Motor neuron (in vitro differentiated cells): Measurements from ENCODE around the gene PER2. TPM values are rescaled to one million over a fixed set of nuclear protein-coding genes. Genes with fewer than 3 reads are reported as not detected.
"Not testable (repeated sequence)": the region's sequence is repeated elsewhere in the genome, so short reads cannot be mapped to it uniquely, and the experiment has no call there.

Experiments
- ATAC-seq, 8 experiments: fragments of 200-7000 bp; cut with Tn5 transposase; replicated peaks in 6 of 8; 2 replicates each; pipeline ENCODE4 v1.8.0; 2021; ENCODE audit warnings: mild to moderate bottlenecking in 8 of 8, moderate library complexity in 8 of 8
- H3K27ac ChIP-seq, 2 donors: fragments of 250-450 bp; sonication (Bioruptor Pico); 2 replicates each; pipeline ENCODE4 v1.9.0; 2021; ENCODE audit warnings: antibody characterized with exemption in 2 of 2, mild to moderate bottlenecking in 2 of 2, moderate library complexity in 1 of 2
- H3K4me1 ChIP-seq, 2 donors: fragments of 250-450 bp; sonication (Bioruptor Pico); replicated peaks in 1 of 2; 2 replicates each; pipeline ENCODE4 v1.6.1; 2021; ENCODE audit warnings: antibody characterized with exemption in 2 of 2, mild to moderate bottlenecking in 2 of 2, moderate library complexity in 1 of 2
- H3K4me3 ChIP-seq, 5 donors: fragments of 250-450 bp; sonication (Bioruptor Pico); 2 replicates each; pipeline ENCODE4 v1.9.0; 2021; ENCODE audit warnings: antibody characterized with exemption in 5 of 5, mild to moderate bottlenecking in 5 of 5, moderate library complexity in 4 of 5
- WGBS, 10 experiments: fragments of 450-650 bp; shearing (Covaris generic); methylation state at CpG; one replicate each; pipeline ENCODE4 v1.0.0; 2022; 5-methylcytosine and 5-hydroxymethylcytosine counted together
- in situ Hi-C, 9 experiments: fragments of 400-800 bp; cut with MboI; loops; one replicate each; pipeline ENCODE4 v1.15.0; 2021; ENCODE audit warnings: low sequenced_read_pairs in 9 of 9, low pct_unique_long_range_greater_than_20kb in 2 of 9; ENCODE audit not compliant: unreplicated experiment in 9 of 9
- total RNA-seq, 8 experiments: library from RNA; unstranded; fragments of 300-600 nt; gene quantifications; 2 replicates each; pipeline versions ENCODE4 v1.2.3 to v1.2.4, GENCODE V29; 2022

The PER2 gene, protein sequence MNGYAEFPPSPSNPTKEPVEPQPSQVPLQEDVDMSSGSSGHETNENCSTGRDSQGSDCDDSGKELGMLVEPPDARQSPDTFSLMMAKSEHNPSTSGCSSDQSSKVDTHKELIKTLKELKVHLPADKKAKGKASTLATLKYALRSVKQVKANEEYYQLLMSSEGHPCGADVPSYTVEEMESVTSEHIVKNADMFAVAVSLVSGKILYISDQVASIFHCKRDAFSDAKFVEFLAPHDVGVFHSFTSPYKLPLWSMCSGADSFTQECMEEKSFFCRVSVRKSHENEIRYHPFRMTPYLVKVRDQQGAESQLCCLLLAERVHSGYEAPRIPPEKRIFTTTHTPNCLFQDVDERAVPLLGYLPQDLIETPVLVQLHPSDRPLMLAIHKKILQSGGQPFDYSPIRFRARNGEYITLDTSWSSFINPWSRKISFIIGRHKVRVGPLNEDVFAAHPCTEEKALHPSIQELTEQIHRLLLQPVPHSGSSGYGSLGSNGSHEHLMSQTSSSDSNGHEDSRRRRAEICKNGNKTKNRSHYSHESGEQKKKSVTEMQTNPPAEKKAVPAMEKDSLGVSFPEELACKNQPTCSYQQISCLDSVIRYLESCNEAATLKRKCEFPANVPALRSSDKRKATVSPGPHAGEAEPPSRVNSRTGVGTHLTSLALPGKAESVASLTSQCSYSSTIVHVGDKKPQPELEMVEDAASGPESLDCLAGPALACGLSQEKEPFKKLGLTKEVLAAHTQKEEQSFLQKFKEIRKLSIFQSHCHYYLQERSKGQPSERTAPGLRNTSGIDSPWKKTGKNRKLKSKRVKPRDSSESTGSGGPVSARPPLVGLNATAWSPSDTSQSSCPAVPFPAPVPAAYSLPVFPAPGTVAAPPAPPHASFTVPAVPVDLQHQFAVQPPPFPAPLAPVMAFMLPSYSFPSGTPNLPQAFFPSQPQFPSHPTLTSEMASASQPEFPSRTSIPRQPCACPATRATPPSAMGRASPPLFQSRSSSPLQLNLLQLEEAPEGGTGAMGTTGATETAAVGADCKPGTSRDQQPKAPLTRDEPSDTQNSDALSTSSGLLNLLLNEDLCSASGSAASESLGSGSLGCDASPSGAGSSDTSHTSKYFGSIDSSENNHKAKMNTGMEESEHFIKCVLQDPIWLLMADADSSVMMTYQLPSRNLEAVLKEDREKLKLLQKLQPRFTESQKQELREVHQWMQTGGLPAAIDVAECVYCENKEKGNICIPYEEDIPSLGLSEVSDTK (N-terminal part only)
- total RNA-seq = 1 to 10 TPM in 7 of 8 experiments, under 1 TPM in 1; 0.66 to 8.7 (median 5.3) TPM

DNA sequence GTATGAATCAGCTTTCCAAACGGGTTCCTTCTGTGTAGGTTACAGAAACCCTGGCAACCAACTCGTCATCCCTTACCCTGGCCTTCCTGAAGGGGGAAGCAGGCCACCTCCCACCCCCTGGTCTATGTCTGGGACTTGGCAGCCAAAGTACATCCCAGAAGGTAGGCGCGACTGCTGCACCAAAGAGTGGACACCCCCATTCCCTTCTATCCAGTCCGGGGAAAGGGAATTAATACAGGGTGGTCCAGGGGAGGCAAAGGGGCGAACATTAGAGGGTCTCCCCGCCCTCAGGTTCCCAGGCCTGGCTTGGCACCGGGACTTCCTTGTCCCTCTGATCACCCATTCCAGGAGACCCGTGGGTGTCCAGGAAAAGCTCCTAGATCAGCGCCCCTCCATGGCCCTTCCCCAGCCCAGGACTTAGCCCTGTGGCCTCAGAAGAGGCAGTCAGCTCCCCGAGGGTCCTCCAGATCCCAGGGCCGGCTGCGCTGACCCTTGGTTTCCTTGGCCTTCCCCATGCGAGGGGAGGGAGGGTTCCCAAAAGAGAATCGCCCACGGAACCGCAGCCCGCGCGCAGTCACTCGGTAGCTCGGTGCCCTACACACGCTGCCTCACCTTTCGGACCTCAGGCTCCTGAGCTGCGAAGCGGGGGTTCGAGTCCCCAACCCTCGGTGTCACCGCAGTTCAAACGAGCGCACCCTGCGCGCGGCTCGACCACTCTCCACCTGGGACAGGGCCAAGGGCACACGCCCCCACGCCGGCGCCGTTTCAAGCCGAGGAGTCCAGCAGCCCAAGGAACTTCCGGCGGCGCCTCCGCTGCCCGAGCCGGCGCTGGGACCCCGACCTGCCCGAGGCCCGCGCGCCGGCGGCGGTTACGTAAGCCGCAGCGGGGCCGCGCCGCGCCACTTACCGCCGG, at the start of gene PER2:
TSS of gene PER2 (minus strand) at position 874 of the 913 bp plus-strand sequence. CDS start 10,674 bp downstream, outside the sequence.
- Histone ChIP-seq H3K4me1 (peaks cover 37 to 39% of the 10 kb centered on the region in 2 donors), H3K27ac (peak within 1 kb of the TSS; percentile 84 to 94), H3K4me3 (peak within 1 kb of the TSS; percentile 54 to 84 (median 66))
- ATAC-seq = peak; percentile 28 to 57 (median 40)
- WGBS, 10 experiments = 0 to 40% (median 13%) methylated on average over 1 to 7 of the region's 65 CpGs; no CpG with 5 or more reads in 4 of the 10 experiments
- in situ Hi-C loops = no loop called here

DNA sequence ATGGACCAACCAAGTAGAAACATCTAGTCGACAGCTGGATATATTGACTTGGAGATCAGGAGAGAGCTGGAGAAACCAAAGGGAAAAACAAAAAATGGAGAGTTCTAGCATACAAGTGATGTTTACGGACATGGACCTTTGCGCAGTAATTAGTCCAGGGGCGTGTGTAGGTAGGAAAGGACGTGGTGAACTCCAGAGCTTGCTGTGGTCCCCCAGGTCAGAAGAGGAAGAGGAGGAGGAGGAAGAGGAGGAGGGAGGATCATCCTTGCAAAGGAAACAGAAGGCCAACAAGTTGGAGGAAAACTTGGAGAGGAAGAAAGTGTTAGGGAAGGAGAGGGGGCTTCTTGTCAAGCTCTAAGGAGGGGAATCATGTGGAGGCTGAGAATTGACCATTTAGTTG, 49.4 kb upstream of the PER2 start:
- Histone ChIP-seq H3K27ac (no peak overlapping the region), H3K4me1 (no peaks in the 10 kb centered on the region), H3K4me3 (no peak overlapping the region)
- no peak for ATAC-seq
- WGBS, 10 experiments = 83 to 100% (median 96%) methylated on average over 1 to 5 of the region's 5 CpGs; no CpG with 5 or more reads in 3 of the 10 experiments
- in situ Hi-C loops = no loop called here

DNA sequence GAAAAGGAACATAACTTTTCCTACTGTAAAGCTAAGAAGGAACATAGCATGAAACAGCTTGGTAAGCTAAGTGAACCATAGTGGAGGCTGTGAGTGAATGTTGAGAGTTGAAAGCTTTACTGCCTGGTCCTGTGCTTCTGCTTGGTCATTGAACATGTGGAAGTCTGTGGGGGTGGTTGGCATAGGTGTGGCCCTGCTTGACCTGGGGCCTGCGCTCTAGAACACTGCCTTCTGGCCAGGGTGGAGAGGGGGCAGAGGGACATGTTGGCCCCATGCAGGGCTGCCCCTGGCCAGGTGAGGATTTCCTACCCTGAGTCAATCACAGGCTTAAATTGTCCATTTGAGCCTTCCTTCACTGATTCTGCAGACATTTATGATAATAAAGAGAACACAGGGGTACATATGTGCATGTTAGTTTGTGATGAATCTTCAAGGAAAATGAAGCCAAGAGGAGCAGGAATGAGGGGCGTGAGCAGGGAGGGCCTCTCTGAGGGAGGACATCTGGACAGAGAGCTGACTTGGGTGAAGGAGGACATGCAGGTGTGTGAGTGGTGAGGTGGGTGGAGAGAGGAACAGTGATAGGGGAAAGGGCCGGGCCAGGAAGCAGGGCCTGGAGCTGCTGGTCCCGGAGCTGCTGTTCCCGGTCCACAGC, 48.5 kb upstream of the PER2 start:
- H3K27ac ChIP-seq = no peak overlapping the region
- 40 to 100% (median 90%) methylated on average over 1 to 4 of the region's 5 CpGs; no CpG with 5 or more reads in 5 of the 10 experiments for WGBS, 10 experiments
- ATAC-seq = peak in 3 of 8 experiments; percentile 78 to 87 (median 86)
- no peak overlapping the region for H3K4me3 ChIP-seq
- in situ Hi-C loops = no loop called here
- no peaks in the 10 kb centered on the region for H3K4me1 ChIP-seq

DNA sequence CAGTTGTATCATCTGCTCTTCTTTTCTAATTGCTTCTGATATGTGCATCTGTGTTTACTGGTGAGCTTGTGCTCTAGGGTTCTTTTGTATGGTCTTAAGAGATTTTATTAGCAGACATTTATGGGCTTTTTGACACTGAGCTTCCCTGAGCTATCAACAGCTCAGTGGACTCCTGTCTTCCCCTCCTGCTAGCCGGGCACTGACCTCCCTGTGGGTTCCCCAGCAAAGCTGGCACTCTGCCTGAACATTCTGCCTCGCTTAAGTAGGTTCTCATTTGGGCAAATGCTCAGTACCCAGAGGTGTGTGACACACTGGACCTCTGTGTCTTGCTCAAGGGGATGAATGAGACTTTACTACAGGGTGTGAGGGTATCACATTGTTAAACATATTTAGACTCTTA, 47.7 kb upstream of the PER2 start:
- Histone ChIP-seq H3K4me1 (no peaks in the 10 kb centered on the region), H3K4me3 (no peak overlapping the region), H3K27ac (no peak overlapping the region)
- peak in 2 of 8 experiments; percentile 21 to 35 for ATAC-seq
- in situ Hi-C loops = no loop called here
- 55 to 92% (median 85%) methylated on average over 1 to 2 of the region's 2 CpGs; no CpG with 5 or more reads in 2 of the 10 experiments for WGBS, 10 experiments

DNA sequence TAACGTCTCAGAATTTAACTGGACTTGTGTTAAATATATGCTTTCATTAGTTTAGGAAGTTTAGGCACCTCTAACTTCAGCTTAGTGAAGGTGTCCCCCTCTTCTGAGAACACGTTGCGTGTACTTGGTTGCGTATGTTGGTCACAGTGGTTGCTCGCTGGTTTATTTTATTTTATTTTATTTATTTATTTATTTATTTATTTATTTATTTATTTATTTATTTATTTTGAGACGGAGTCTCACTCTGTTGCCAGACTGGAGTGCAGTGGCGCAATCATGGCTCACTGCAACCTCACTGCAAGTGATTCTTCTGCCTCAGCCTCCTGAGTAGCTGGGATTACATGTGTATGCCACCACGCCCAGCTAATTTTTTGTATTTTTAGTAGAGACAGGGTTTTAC, 47.2 kb upstream of the PER2 start:
- H3K4me3 ChIP-seq, in situ Hi-C loops, ATAC-seq, H3K27ac ChIP-seq, H3K4me1 ChIP-seq: not testable (repeated sequence)
- 92 to 100% (median 98%) methylated on average over 1 to 8 of the region's 8 CpGs for WGBS, 10 experiments

DNA sequence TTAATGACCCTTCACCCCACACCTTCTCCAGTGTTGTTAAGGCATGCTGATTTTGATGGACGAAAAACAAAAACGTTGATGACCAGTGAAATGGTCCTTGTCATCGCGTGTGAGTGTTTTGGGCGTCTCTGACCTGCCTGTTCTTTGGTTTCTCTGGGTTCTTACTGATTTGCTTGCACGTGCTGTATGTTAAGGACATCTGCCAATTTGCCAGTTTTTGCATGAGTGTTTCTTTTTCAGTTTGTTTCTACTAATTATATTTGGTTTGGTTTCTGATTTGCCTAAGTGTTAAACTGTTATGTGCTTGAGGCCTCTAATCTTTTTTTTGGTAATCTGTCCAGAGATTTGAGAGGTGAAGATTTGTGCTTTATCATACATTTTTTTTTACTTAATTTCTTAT, 46.5 kb upstream of the PER2 start:
- Histone ChIP-seq H3K4me3 (no peak overlapping the region), H3K4me1 (no peaks in the 10 kb centered on the region), H3K27ac (no peak overlapping the region)
- in situ Hi-C loops = no loop called here
- no peak for ATAC-seq
- 75 to 100% (median 93%) methylated on average over 1 to 6 of the region's 6 CpGs; no CpG with 5 or more reads in 2 of the 10 experiments for WGBS, 10 experiments

DNA sequence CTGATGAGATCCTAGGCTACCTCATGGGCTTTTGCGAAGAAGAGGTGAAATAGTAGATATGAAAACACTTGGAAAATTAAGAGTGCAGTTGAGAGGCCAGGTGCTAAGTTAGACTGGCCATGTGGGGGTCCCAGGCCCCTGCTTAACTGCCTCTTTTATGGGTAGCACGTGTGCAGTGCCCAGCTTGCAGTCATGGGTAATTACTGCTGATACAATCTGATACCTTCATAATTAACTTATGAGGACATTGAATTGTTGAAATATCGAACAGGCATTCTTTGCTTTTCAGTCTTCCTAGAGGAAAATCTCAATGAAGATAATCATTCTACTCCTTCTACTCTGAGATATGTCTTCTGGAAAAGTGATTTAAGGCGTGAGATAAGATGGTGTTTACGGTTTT, 43.5 kb upstream of the PER2 start:
- WGBS, 10 experiments = 79 to 100% (median 87%) methylated on average over 2 to 5 of the region's 5 CpGs; no CpG with 5 or more reads in 3 of the 10 experiments

DNA sequence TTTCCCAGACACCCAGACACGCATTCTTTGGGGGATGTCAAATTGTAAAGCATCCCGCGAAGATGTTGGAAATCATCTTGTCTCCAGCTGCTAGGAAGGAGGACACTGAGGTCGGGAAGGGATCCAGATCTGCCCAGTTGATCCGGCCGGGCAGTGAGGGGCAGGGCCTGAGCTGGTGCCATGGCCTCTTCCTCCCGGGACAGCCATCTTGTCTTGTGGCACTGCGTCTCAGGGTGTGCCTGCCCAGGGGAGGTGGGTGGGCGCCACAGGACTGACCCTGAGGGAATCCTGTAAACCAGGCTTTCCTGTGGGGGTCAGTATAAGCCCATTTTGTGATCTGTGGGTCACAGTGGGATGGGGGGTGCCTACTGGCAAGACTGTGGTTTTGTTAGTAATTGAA, 42.0 kb upstream of the PER2 start:
- WGBS, 10 experiments = 81 to 100% (median 99%) methylated on average over 1 to 3 of the region's 9 CpGs; no CpG with 5 or more reads in 4 of the 10 experiments
- no peak overlapping the region for H3K27ac ChIP-seq
- no peak for ATAC-seq
- in situ Hi-C loops = no loop called here
- H3K4me3 ChIP-seq = no peak overlapping the region
- H3K4me1 ChIP-seq = no peaks in the 10 kb centered on the region

More for the DNA sequence above, 43.5 kb upstream of the PER2 start:
- ATAC-seq = no peak
- Histone ChIP-seq H3K4me1 (no peaks in the 10 kb centered on the region), H3K4me3 (no peak overlapping the region), H3K27ac (no peak overlapping the region)
- in situ Hi-C loops = no loop called here

DNA sequence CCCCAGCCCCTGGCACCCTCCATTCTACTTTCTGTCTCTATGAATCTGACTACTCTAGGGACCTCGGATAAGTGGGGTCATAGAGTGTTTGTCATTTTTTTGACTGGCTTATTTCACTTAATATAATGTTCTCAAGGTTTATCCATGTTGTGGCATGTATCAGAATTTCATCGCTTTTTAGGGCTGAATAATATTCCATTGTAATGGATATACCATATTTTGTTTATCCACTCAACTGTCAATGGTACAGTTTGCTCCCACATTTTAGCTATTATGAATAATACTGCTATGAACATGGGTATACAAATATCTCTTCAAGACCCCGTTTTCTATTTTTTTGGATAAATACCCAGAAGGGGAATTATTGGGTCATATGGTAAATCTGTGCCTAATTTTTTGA, 39.3 kb upstream of the PER2 start:
- Histone ChIP-seq H3K4me3 (no peak overlapping the region), H3K4me1 (no peaks in the 10 kb centered on the region), H3K27ac (no peak overlapping the region)
- 88 to 100% (median 95%) methylated on average over 1 to 3 of the region's 3 CpGs; no CpG with 5 or more reads in 1 of the 10 experiments for WGBS, 10 experiments
- in situ Hi-C loops = no loop called here
- no peak for ATAC-seq

DNA sequence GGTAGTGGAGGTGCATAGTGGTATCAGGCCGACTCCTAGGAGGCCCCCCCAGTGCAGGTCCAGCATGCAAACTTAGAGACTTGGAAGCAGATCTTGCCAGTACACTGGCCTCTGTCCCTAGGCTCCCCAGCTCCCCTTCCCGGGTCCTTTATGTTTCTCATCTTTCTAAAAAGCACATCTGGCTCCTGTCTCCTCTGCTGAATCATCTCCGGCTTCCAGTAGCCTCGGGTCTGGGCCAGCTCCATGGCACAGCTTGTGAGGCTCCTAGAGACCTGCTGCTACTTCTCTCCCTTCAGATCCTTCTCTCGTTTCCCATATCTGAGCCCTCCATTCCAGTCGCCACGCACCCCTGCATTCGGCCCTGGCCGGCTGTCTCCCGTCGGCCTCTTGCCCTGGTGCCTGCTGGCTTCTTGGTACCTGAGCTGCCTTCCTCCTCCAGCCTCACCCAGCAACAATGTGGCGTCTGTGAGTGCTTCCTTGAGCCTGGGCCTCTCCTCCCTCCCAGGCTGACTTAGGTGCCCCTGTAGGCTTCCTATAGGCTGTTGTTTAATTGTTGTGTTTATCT, 38.5 kb upstream of the PER2 start:
- ATAC-seq = no peak
- in situ Hi-C loops = no loop called here
- Histone ChIP-seq H3K27ac (no peak overlapping the region), H3K4me3 (no peak overlapping the region), H3K4me1 (no peaks in the 10 kb centered on the region)
- 0 to 100% (median 96%) methylated on average over 1 to 6 of the region's 12 CpGs; no CpG with 5 or more reads in 4 of the 10 experiments for WGBS, 10 experiments

DNA sequence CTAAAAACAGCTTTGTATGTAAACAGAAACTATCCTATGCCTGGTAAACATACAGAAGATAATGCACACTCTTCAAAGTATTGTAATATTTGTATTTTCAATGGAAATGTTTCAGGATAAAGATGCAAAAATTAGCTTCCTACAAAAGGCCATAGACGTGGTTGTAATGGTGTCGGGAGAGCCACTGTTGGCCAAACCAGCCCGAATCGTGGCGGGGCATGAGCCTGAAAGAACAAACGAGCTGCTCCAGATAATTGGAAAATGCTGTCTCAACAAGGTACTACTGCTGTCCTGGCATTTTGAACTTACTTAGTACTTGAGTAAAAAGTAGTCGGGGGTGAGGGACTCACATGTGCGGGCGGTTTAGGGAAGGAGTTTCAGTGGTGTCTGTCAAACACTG, 37.3 kb upstream of the PER2 start:
- no peak for ATAC-seq
- in situ Hi-C loops = no loop called here
- Histone ChIP-seq H3K27ac (no peak overlapping the region), H3K4me3 (no peak overlapping the region), H3K4me1 (peaks cover 6 to 7% of the 10 kb centered on the region in 2 donors)
- WGBS, 10 experiments = 83 to 89% (median 85%) methylated on average over 5 to 9 of the region's 9 CpGs; no CpG with 5 or more reads in 5 of the 10 experiments
